Measurements from ENCODE around the gene GAA.
A peak's percentile ranks its signal among the peaks of the same experiment; 100 is the strongest.
"Not testable (repeated sequence)": the region's sequence is repeated elsewhere in the genome, so short reads cannot be mapped to it uniquely, and the experiment has no call there.

GAA gene

DNA sequence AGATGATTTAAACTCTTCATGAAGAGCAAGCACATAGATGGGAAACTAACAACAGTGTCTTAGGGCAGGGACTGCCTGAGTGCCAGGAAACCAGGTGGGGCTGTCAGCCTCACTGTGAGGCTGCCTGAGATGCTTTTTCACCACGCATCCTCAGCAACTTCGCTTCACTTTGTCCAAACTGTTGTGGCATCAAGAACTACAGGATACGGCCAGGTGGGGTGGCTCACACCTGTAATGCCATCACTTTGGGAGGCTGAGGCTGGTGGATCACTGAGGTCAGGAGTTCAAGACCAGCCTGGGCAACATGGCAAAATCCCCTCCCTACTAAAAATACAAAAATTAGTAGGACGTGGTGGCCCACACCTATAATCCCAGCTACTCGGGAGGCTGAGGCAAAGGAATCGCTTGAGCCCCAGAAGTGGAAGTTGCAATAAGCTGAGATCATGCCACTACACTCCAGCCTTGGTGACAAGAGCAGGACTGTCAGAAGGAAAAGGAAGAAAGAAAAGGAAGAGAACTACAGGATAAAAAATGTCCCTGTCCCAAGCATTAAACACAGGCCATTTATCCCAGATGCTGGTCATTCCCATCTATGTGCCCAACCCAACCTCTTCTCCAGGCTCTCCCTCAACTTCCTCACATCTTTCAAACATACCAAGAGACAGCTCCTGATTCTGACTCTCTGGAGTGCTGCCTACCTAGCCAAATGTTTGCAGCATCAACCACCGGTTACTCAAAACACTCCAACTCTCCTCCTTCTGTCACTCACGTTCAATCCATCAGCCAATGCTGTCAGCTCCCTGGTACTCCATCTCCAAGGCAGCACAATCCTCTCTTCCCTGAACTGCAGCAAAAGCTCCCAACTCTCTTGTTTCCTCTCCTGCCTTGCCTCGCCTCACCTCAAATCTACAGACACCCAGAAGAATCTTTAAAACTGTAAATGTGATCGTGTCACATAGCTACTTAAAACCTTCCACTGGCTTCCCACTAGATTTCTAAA lies 44.0 kb downstream of the GAA start:
- DNase-seq (ENCODE audit: low read depth) = no peak

DNA sequence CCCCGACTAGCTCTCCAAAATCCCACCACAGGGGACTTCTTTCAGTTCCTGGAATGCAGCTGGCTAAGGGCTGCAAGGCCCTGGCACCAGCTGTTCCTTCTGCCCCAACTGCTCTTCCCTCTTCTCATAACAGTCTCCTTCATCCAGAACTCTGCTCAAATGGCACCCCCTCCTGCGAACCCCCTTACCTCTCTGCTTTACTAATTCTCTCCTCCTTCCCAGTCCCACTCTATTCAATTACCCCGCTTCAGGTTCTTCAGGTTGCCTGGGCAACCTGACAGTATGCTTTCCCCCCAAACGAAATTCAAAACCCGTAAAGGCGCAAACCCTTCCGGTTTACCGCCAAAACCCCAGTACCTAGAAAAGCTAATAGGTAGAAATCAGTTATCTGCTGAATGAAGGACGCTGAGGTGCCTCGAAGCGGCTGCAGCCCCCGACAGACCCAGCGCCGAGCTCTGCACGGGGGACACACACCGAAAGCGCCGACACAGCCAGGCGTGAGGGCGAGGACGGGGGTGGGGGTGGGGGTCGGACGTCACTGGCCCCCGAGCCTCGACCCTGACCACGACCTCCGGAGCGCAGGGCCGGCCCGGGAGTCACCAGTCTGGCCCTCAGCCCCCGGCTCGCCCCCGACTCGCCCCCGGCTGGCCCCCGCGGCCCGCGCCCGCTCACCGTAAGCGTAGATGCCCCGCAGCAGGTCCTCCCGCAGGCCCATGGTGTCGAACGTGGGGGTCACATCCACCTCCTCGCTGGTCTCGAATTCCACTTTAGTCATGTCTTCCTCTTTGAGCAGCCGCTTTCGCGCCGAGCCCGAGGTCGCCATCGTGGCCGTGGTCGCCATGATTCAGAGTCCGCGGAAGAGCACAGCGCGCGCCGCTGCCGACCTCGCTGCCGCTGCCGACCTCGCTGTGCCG lies 45.0 kb downstream of the GAA start:
- DNase-seq (ENCODE audit: low read depth) = no peak

DNA sequence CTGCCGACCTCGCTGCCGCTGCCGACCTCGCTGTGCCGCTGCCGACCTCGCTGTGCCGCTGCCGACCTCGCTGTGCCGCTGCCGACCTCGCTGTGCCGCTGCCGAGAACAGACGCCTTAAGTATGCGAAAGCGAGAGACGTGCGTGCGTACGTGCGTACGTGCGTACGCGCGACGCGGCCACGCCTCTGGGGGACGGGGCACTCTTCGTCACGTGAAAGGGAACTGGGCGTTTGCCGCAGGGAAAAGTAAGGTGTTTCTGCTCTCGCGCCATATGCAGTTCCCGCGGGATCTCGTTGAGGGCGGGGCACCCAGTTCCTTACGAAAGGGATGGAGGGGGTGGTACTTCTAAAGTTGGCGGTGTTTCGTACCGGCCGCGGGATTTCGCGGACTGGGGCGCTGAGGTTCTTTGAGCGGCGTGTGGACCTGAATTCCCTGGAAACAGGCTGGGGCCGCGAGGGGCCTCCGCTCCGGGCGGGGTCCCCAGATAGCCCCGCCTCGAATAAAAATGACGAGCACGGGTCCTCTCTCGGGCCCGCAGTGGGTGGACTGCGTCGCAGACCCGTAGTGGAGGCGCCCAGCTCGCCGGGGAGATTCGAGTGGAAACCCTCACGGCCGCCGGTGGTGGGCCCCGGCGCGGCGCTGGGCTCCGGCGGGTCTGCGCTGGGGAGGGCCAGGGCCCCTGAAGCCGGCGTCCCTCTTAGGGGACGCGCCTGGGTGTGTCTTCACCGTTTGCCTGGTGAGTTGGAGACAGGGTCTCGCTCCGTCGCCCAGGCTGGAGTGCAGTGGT lies 45.8 kb downstream of the GAA start, which contains the start of gene EIF4A3:
TSS of gene EIF4A3 (minus strand) at position 94 of the 788 bp plus-strand sequence. CDS start 167 bp downstream, outside the sequence.
- peak; percentile 94 for DNase-seq (ENCODE audit: low read depth)

DNA sequence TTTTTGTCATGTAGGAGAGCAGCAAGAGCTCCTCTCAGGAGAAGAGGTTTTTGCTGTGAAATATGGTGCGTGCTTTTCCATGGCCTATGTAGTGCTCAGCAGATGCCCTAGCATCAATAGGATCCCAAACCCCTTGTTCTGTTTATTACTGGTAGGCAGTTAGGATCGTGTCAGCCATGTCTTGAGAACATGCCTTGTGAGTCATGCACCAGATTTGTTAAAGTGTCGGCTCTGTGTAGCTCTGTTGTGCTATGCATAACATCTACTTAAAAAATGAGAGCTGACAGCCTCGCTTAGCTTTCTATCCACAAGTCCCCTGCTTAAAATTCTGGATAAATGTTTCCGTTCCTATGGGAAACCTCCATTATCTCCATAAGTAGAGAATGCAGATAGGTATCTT lies 50.0 kb downstream of the GAA start:
- no peak for DNase-seq (ENCODE audit: low read depth)

DNA sequence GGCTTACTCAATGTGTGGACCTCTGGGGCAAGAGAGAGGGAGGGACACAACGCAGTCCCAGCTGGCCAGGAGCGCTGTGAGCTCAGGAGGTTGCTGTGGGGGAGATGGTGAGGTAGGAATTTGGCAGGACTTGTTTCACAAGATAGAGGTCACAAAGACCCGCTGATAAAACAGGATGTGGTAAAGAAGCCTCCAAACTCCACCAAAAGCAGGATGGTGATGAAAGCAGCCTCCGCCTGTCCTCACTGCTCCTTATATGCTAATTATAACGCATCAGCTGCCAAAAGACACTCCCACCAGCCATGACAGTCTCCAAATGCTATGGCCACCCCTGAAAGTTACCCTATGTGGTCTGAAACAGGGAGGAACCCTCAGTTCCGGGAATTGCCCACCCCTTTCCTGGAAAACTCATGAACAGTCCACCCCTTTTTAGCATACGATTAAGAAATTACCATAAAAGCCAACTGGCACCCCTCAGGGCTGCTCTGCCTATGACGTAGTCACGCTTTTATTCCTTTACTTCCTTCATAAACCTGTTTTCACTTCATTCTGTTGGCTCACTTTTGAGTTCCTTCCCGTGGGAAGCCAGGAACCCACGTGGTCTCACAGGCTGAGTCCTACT lies 50.8 kb downstream of the GAA start:
- no peak for DNase-seq (ENCODE audit: low read depth)

DNA sequence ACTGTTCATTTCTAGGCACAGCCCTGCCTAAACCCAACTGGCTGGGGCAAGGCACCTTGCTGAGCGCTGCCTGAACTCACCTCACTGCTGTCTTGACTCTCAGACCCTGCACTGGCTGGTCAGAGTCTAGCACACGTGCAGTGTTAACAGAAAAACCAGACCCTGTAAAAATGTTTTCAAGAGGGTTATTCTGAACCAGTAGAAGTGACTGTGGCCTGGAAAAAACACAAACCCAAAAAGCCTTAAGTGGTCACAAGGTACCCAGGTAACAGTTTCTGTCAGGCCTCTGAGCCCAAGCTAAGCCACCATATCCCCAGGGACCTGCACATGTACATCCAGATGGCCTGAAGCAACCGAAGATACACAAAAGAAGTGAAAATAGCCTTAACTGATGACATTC lies 51.6 kb downstream of the GAA start:
- no peak for DNase-seq (ENCODE audit: low read depth)

DNA sequence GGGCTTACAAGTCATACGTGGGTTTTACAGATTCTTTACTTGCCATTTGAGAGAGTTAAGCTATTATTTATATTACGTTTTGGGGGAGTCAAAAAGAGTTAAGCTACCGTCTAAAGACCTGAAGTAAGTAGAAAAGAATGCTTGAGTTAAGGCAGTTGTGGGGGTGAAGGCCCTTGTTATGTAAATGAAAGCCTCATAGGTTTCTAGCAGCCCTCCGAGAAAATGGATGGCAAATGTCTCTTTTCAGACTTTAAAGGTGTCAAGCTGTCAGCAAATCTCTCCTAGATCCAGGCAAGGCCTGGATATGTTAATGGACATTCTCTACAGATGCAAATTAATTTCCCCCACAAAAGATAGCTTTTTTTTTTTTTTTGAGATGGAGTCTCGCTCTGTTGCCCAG lies 52.8 kb downstream of the GAA start:
- no peak for DNase-seq (ENCODE audit: low read depth)

DNA sequence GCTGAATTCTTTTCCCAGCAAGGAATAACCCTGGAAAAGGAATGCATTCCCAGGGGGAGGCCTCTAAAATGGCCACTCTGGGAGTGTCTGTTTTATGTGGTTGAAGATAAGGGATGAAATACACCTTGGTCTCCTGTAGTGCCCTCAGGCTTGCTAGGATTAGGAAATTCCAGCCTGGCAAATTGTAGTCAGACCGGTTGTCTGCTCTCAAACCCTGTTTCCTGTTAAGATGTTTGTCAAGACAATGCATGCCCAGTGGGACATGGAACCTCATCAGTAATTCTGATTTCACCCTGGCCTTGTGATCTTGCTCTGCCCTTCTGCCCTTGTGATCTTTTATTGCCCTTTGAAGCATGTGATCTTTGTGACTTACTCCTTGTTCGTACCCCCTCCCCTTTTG lies 54.2 kb downstream of the GAA start:
- not testable (repeated sequence) for DNase-seq (ENCODE audit: low read depth)

DNA sequence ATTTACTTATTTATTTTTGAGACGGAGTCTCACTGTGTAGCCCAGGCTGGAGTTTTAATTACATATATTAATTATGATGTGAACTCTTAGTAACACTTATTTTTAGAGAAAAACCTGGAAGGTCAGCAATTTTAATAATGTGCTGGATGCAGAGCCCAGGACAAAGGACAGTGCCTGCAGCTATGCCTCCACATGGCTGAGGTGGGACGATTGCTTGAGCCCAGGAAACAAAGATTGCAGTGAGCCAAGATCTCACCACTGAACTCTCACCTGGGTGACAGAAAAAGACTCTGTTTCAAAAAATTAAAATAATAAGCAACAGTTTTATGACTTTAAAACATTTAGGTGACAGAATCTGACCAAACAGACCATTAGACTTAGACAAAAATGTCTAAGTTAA lies 57.5 kb downstream of the GAA start:
- DNase-seq (ENCODE audit: low read depth) = no peak

DNA sequence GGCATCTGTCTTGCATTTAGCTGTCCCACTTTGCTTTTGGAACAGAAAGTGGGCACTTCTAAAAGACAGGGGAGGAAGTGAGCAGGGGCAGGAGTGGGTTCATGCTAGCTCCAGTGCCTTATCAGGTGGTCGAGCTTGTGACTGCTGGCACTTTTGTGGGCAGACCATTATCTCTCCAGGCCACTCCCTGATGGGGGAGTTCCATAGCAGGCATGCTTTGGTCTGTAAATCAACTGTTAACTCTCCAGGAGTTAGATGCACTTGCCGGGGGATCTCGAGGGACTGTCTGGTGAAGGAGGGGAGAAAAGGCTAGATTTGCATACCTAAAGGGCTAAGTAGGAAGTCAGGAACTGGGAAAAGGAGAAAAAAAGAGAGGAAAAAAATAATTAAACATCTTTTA lies 59.2 kb downstream of the GAA start:
- no peak for DNase-seq (ENCODE audit: low read depth)

DNA sequence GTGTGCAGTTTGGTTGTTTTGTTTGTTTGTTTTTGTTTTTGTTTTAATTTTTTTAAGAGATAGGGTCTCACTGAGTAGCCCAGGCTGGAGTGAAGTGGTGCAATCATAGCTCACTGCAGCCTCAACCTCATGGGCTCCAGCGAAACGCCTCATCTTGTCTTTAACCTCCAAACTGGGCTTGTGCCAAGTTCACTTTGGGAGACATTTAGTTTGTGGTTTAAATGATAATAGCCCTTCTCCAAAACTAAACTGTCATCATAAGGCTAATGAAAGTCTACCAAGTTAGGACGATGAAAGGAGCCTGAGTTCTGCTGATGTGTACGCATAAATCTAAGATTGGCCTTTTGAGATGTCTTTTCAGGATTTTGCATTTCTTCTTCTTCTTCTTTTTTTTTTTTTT lies 62.0 kb downstream of the GAA start:
- DNase-seq (ENCODE audit: low read depth) = no peak

DNA sequence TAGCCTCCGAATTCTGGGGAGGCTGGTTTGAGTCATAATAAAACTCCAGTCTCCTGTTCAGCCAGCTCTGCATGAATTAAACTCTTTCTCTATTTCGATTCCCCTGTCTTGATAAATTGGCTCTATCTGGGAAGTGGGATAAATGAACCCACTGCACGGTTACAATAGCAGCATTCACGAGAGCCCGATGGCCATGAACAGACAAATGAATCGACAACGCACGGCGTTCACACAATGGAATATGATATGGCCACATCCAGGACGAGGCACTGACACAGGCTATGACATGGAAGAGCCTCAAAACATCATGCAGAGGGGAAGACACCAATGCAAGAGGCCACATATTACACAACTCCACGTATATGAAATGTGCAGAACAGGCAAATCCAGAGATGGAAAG lies 62.8 kb downstream of the GAA start:
- no peak for DNase-seq (ENCODE audit: low read depth)

DNA sequence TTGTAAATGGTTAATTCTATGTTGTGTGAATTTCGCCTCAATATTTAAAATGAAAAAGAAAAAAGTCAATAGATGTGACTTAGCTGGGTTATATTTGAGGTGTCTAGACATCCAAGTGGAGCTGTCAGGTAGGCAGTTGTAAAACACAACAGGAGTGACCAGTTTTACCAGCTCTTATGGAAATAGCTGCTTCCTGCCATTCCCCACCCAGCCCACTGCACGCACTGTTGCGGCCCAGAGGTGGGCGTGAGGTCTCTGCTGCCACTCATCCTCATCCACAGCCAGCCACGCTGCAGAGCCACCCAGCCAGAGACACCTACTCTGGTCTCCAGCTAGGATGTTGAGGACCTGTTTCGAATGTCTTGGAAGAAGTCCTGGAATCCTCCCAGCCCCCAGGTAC lies 65.1 kb downstream of the GAA start:
- no peak for DNase-seq (ENCODE audit: low read depth)

DNA sequence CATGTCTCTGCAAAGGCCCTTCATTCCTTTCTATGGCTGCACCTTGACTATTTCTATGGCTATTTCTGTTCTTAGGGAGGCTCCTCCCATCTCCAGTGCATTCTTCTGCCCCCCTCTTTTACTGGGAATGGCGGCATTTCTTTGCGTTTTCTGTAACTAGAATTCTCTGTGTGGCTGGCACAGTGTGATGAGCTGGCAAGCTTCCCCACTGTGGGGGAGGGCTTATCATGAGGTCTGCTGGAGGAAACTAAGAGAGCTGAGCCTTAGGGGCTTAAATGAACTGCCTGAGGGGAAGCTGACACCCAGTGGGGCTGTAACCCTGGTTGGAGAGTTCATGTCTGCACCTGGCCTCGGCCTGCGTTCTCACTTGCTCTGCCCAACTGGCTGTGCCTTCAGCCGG lies 67.0 kb downstream of the GAA start:
- no peak for DNase-seq (ENCODE audit: low read depth)

DNA sequence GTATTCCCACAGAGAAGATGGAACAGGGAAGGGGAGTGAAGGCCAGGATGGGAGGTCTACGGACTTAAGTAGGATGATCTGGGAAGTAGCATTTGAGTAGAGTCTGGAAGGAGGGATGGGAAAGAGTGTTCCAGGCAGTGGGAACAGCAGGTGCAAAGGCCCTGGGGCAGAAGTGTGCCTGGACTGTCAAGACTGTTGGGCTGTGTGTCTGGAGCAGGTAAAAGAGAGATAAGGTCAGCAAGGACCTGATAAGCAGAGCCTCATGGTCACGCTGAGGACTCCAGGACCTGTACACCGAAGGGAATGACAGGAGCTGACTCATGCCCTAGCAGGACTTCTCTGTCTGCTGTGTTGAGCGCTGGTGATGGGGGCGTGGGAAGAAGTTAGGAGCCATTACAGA lies 67.7 kb downstream of the GAA start:
- no peak for DNase-seq (ENCODE audit: low read depth)

Measured in stimulated activated CD8-positive, alpha-beta memory T cell treated with anti-CD3 and anti-CD28 coated beads, Interleukin-15, amount 100 ng/mL, for 1 hour (primary cell).